ENCODE data around the gene METTL6.
"Not testable (repeated sequence)": the region's sequence is repeated elsewhere in the genome, so short reads cannot be mapped to it uniquely, and the experiment has no call there.

METTL6 gene

GRCh38 chr3:15367059-15367458 is 60.3 kb downstream of the METTL6 start:
- DNase-seq (ENCODE audit: low read depth in 3 of 3) = no peak

GRCh38 chr3:15364078-15364477 is 63.3 kb downstream of the METTL6 start:
- not testable (repeated sequence) for DNase-seq (ENCODE audit: low read depth in 3 of 3)

- DNase-seq (ENCODE audit: low read depth in 3 of 3) = peak; percentile 28 to 68 (median 52)
Measured at GRCh38 chr3:15361494-15362214, 65.7 kb downstream of the METTL6 start.

GRCh38 chr3:15360788-15361493 is 66.4 kb downstream of the METTL6 start:
- DNase-seq (ENCODE audit: low read depth in 3 of 3) = no peak

All from stimulated activated CD4-positive, alpha-beta T cell treated with anti-CD3 and anti-CD28 coated beads, TNF-alpha, amount 100 ng/mL, for 48 hours (primary cell).